HG03097 (cell line): Measurements from ENCODE around the gene ASH1L.
"Not testable (repeated sequence)": the region's sequence is repeated elsewhere in the genome, so short reads cannot be mapped to it uniquely, and the experiment has no call there.

Experiments used
- ATAC-seq: cut with Tn5 transposase; IDR thresholded peaks from one replicate; pipeline ENCODE4 v1.9.1; 2021; ENCODE audit not compliant: unreplicated experiment, low FRiP score

Gene ASH1L

GRCh38 chr1:155504207-155504606 is 58.4 kb downstream of the ASH1L start:
- ATAC-seq: no peak

GRCh38 chr1:155499953-155500639 is 62.5 kb downstream of the ASH1L start:
- no peak for ATAC-seq

- no peak for ATAC-seq
Measured at GRCh38 chr1:155499263-155499662, 63.3 kb downstream of the ASH1L start.

- ATAC-seq: not testable (repeated sequence)
Measured at GRCh38 chr1:155493595-155493994, 69.0 kb downstream of the ASH1L start.

GRCh38 chr1:155488419-155488818 is 74.2 kb downstream of the ASH1L start:
- ATAC-seq: not testable (repeated sequence)

GRCh38 chr1:155487541-155487940 is 75.1 kb downstream of the ASH1L start:
- ATAC-seq: no peak

GRCh38 chr1:155486952-155487351 is 75.7 kb downstream of the ASH1L start:
- ATAC-seq: not testable (repeated sequence)

- ATAC-seq: no peak
Measured at GRCh38 chr1:155485945-155486344, 76.7 kb downstream of the ASH1L start.

- ATAC-seq: no peak
Measured at GRCh38 chr1:155485222-155485621, 77.4 kb downstream of the ASH1L start.

GRCh38 chr1:155481741-155482241 is 80.8 kb downstream of the ASH1L start:
- ATAC-seq: no peak

- ATAC-seq: no peak
Measured at GRCh38 chr1:155479205-155479604, 83.4 kb downstream of the ASH1L start.

GRCh38 chr1:155478270-155478852 is 84.2 kb downstream of the ASH1L start:
- no peak for ATAC-seq

GRCh38 chr1:155474146-155474545 is 88.5 kb downstream of the ASH1L start:
- ATAC-seq: no peak

GRCh38 chr1:155473151-155473821 is 89.3 kb downstream of the ASH1L start:
- no peak for ATAC-seq

GRCh38 chr1:155472491-155473083 is 90.0 kb downstream of the ASH1L start:
- no peak for ATAC-seq

- ATAC-seq: no peak
Measured at GRCh38 chr1:155471891-155472290, 90.7 kb downstream of the ASH1L start.

GRCh38 chr1:155471026-155471425 is 91.6 kb downstream of the ASH1L start:
- ATAC-seq: no peak

- no peak for ATAC-seq
Measured at GRCh38 chr1:155466996-155467395, 95.6 kb downstream of the ASH1L start.

- ATAC-seq: no peak
Measured at GRCh38 chr1:155466617-155466972, 96.0 kb downstream of the ASH1L start.

- ATAC-seq: no peak
Measured at GRCh38 chr1:155463865-155464650, 98.5 kb downstream of the ASH1L start.

- ATAC-seq: no peak
Measured at GRCh38 chr1:155458111-155458510, 104.5 kb downstream of the ASH1L start.
